GM12891 (cell line): ENCODE results near the gene KRTAP12-3.
"Not testable (repeated sequence)": the region's sequence is repeated elsewhere in the genome, so short reads cannot be mapped to it uniquely, and the experiment has no call there.

Source experiments
- DNase-seq: peaks from one replicate; pipeline ENCODE4 v3.0.0; 2011; ENCODE audit warnings: low spot score; ENCODE audit not compliant: insufficient read length
- FAIRE-seq: peaks from 2 replicates; lab custom pipeline; 2011; peaks lifted over from hg19 to GRCh38; lab: Jason Lieb, UNC
- PAX5 ChIP-seq: IDR thresholded peaks from 2 replicates; pipeline ENCODE4 v1.6.1; 2011; ENCODE audit warnings: low read length, moderate library complexity, mild to moderate bottlenecking; ENCODE audit not compliant: insufficient read depth, severe bottlenecking
- POLR2A ChIP-seq: IDR thresholded peaks from 2 replicates; pipeline ENCODE4 v1.6.1; 2011; ENCODE audit warnings: low read depth, low read length, control low read depth
- POLR2AphosphoS5 ChIP-seq: IDR thresholded peaks from 2 replicates; pipeline ENCODE4 v1.6.1; 2011; ENCODE audit warnings: low read depth, low read length, control low read depth
- POU2F2 ChIP-seq: IDR thresholded peaks from 2 replicates; pipeline ENCODE4 v1.6.1; 2011; ENCODE audit warnings: low read depth, mild to moderate bottlenecking, control low read depth, low read length, moderate library complexity
- SPI1 ChIP-seq: IDR thresholded peaks from 2 replicates; pipeline ENCODE4 v1.6.1; 2011; ENCODE audit warnings: low read depth, low read length, control low read depth
- TAF1 ChIP-seq: IDR thresholded peaks from 2 replicates; pipeline ENCODE4 v1.6.1; 2011; ENCODE audit warnings: low read depth, low read length, control low read depth

The KRTAP12-3 gene

GRCh38 chr21:44626673-44627143, 31.0 kb upstream of the KRTAP12-3 start, which contains the start of gene KRTAP10-9:
KRTAP10-9 (plus strand) TSS chr21:44627093; CDS start chr21:44627172, 79 bp downstream.
- no peak for TF ChIP-seq PAX5
- DNase-seq (no peak), FAIRE-seq (no peak)

GRCh38 chr21:44627181-44627822, 30.4 kb upstream of the KRTAP12-3 start:
- FAIRE-seq, DNase-seq: not testable (repeated sequence)

GRCh38 chr21:44627831-44628233, 29.9 kb upstream of the KRTAP12-3 start:
- DNase-seq, FAIRE-seq: not testable (repeated sequence)

- no peak for TF ChIP-seq POU2F2
- no peak for TF ChIP-seq SPI1
- no peak for TF ChIP-seq TAF1
Measured at GRCh38 chr21:44628707-44629391, 28.9 kb upstream of the KRTAP12-3 start.

GRCh38 chr21:44630440-44630839, 27.3 kb upstream of the KRTAP12-3 start:
- no peak for FAIRE-seq
- DNase-seq = no peak
- TF ChIP-seq SPI1 = no peak
- no peak for TF ChIP-seq PAX5
- TF ChIP-seq POLR2A = no peak
- no peak for TF ChIP-seq TAF1
- no peak for TF ChIP-seq POU2F2
- TF ChIP-seq POLR2AphosphoS5 = no peak

More at GRCh38 chr21:44628707-44629391, 28.9 kb upstream of the KRTAP12-3 start:
- FAIRE-seq (no peak), DNase-seq (no peak)

- DNase-seq = no peak
- FAIRE-seq = no peak
- no peak for TF ChIP-seq SPI1
- TF ChIP-seq POU2F2 = no peak
- no peak for TF ChIP-seq POLR2A
- no peak for TF ChIP-seq TAF1
- no peak for TF ChIP-seq PAX5
- no peak for TF ChIP-seq POLR2AphosphoS5
Measured at GRCh38 chr21:44632067-44632466, 25.7 kb upstream of the KRTAP12-3 start.

GRCh38 chr21:44636209-44637017, 21.3 kb upstream of the KRTAP12-3 start:
- FAIRE-seq (no peak), DNase-seq (no peak)
- TF ChIP-seq POLR2A = no peak
- TF ChIP-seq TAF1 = no peak
- no peak for TF ChIP-seq POU2F2
- no peak for TF ChIP-seq SPI1
- no peak for TF ChIP-seq PAX5

GRCh38 chr21:44637018-44637850, 20.5 kb upstream of the KRTAP12-3 start, which contains the start of gene KRTAP10-10:
KRTAP10-10 (plus strand) TSS chr21:44637356; CDS start chr21:44637418, 62 bp downstream.
- no peak for TF ChIP-seq PAX5
- TF ChIP-seq POLR2AphosphoS5 = no peak
- no peak for TF ChIP-seq POU2F2
- TF ChIP-seq TAF1 = no peak
- TF ChIP-seq POLR2A = no peak
- TF ChIP-seq SPI1 = no peak
- no peak for DNase-seq
- FAIRE-seq = no peak

GRCh38 chr21:44637851-44638348, 19.8 kb upstream of the KRTAP12-3 start:
- DNase-seq = not testable (repeated sequence)
- FAIRE-seq = peak; percentile 52

- FAIRE-seq, DNase-seq: not testable (repeated sequence)
Measured at GRCh38 chr21:44638506-44639330, 19.0 kb upstream of the KRTAP12-3 start.
